Stimulated activated CD4-positive, alpha-beta T cell treated with anti-CD3 and anti-CD28 coated beads, Interleukin-1b, Interleukin-23, amount 100 ng/mL, for 24 hours (primary cell): Measurements from ENCODE around the gene ADAMTSL3.

ENCODE experiments used
- DNase-seq, 4 experiments: peaks; one replicate each; pipeline ENCODE4 v3.0.0-alpha.2; 2020; ENCODE audit warnings: low read depth in 4 of 4, low spot score in 1 of 4

The ADAMTSL3 gene

DNA sequence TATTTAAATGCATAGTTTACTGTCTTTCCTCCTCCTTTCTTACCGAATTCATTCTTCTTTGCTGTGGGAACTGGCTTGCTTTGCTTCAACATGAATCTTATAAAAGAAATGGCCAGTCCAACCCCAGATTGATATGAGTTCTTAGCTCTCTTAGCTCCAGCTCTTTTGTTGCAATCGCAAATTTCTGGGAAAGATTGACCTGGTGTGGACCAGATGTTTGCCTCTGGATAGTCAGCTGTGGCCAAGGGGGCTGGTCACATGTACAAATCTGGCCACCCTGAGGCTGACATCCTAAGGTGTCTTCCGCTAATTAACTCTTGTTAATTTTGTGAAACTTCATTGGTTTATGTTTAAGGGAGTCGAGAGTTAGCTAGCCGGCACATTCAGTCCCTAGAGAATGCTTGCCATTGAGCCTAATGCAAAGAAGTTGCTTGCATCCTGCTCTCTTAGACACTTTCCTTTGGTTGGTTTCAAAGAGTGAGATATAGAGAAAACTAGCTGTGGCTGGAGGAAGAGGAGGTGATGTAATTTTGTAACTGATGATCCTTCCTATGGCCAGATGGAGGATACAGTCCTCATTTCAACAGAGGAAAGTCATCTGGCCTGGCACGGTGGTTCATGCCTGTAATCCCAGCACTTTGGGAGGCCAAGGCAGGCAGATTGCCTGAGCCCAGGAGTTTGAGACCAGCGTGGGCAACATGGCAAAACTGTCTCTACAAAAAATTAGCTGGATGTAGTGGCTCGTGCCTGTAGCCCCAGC, 162.4 kb downstream of the ADAMTSL3 start:
- no peak for DNase-seq

DNA sequence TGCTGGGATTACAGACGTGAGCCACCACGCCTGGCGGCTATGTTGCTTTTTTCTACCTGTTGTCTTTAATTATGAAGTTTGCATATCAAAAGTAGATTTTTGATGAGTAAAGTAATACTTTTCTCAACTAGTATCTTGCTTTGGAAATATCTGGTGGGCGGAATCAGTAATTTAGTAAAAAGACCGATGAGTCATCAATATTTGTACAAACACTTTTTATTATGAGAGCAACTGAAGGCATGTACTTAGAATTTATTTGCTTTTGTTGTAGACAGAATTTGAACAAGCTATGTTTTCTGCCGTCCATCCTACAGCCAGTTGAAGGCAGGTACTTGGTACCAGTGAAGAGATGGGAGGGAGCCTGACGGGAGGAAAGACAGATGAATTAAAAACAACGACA, 164.7 kb downstream of the ADAMTSL3 start:
- DNase-seq, result no peak

DNA sequence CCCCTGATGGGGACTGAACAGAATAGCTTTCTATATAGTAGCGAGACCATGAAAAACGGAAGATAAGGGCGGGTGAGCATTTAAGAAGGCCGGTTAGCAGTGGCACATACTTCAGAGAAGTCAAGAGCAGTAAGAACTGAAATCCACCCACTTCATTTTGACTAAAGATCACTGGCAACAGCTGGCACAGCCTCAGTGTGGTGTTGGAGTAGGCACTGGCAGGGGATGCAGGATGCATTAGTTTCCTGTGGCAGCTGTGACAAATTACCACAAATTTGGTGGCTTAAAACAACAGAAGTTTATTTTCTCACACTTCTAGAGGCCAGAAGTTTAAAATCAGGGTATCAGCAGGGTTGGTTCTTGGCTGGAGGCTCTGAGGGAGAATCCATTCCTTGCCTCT, 176.5 kb downstream of the ADAMTSL3 start:
- no peak for DNase-seq

DNA sequence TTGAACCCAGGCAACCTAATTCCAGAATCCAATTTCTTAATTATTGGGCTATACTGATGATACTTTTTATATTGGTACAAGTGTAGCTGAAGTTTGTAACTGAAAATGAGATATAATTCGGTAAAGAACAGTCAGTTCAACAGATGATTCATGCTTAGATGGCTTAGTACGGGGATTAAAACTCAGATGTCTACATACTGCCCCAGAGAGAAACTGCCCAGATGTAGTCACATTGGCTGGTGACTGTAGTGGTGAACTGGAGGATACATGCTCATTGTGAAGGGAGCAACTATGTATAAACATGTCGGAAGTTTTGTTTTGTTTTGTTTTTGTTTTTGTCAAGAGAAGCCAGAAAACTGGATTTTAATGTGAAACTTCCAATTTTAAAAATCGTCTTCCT, 179.6 kb downstream of the ADAMTSL3 start:
- DNase-seq, result no peak

DNA sequence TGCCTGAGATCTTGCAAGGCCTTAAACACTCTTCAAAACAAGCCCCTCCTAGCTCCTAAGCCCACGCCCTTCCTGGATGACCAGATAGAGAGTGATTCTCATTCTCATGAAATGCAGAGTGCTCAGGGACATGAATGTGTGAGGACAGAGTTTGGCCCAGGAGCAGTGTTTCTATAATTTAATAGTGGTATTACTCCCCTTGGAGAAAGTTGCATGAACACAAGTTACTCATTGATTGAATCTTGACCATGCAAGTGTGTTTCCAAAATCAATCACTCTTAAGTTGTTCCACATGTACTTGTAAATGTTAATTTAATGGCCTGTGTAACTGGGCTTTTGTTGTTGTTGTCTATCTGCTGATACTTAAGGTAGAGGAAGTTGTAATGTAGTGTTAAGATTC, 181.6 kb downstream of the ADAMTSL3 start:
- no peak for DNase-seq

DNA sequence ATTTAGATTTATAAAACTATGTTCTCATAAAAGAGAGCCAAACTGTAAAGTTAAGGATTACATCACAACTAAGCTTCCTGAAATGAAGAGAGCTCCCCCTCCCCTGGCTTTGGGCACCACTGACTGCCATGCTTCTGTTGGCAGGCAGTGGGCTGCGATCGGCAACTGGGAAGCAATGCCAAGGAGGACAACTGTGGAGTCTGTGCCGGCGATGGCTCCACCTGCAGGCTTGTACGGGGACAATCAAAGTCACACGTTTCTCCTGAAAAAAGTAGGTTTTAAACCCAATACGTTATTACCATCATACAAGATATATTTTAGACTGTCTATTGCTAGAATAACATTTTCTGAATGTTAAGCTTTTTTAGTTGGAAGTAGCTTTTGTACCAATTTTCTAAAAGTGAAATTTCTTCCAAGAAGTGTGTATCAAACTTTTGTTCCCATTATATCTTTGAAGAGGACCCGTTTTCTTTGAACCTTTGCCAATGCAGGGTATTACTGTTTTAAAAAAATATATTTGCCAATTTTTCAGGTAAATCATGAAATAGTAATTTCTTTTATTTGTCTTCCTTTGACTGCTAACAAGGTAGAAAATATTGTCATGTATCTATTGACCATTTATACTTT, 184.1 kb downstream of the ADAMTSL3 start:
- no peak for DNase-seq

DNA sequence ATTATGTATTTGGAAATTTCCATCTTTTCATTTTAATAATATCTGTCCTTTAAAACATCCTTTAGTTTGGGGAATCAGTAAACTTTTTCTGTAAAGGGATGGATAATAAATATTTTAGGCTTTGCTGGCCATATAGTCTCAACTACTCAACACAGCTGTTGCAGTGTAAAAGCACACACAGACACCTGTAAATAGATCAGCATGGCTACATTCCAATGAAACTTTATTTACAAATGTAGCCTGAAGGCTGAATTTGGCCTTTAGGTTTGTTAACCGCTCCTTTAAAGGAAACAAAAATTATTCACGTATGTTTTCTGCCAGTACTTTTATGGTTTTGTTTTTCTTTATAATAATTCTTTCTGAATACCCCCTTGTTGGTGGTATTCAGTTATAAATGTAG, 184.8 kb downstream of the ADAMTSL3 start:
- DNase-seq, result no peak

DNA sequence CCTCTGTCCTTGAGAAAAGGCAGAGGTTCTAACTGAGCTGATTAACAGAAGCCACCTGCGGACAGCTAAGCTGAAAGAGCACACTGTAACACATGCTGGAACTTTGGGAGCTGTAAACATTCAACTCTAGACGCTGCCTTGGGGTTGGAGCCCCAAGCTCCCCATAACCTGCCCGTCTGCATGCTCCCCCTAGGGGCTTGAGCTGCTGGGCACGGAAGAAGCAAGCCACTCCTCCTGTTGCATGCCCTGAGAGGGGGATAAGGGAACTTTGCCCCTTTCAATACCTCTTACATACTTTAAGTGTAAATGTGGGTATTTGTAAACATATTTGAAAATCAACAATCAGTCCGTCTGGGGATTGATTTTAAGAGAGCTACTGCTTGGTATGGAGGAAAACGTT, 188.4 kb downstream of the ADAMTSL3 start:
- DNase-seq, result no peak

DNA sequence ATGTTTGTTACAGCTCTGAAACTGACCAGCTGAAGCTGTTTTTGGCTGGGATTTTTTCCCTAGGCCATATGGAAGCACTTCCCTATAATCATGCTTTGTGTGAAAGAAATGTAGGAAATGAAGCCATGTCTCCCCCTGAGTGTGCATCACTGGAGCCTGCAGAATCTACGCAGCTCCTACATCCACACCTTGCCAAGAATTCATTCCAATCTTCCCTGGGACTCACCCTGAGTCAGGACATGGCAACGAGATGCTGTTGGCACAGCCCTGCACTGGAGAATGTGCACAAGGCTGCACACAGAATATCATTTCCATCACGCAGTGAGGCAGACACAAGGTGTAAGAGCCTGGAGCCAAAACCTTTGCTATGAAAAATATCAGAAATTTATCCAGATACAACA, 189.5 kb downstream of the ADAMTSL3 start:
- DNase-seq, result no peak

DNA sequence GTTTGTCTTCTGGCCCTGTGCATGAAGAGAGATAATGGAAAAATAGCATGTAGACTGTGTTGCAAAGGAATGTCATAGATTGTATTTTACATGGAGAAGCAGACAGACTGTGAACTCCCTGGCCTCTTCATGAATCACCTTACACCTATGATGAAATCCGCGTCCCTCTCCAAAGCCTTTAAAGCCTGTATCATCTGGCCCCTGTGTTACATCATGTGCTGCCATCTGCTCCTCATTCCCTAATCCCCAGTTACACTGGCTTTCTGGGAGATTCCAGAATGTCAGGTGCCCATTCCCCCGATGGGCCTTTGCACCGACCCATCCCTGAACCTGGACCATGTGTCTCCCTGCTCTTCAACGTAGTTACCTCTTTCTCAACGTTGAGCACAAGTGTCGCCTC, 190.8 kb downstream of the ADAMTSL3 start:
- DNase-seq, result no peak

DNA sequence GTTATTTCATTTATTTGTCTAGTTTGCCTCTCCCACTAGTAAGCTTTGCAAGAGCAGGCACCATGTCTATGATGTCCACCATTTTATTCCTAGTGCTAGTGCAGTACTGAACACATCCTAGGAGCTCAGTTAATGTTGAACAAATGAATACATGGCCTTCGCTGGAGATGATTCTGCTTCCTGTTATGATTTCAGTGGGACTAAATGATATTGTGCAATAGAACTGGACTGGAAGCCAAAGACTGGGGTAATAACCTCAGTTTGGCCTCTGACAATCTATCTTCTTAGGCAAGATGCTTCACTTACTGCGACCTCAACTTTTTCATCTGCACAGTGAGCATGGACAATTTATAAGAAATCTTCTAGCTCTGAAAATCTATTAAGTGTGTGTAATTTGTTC, 191.3 kb downstream of the ADAMTSL3 start:
- no peak for DNase-seq

DNA sequence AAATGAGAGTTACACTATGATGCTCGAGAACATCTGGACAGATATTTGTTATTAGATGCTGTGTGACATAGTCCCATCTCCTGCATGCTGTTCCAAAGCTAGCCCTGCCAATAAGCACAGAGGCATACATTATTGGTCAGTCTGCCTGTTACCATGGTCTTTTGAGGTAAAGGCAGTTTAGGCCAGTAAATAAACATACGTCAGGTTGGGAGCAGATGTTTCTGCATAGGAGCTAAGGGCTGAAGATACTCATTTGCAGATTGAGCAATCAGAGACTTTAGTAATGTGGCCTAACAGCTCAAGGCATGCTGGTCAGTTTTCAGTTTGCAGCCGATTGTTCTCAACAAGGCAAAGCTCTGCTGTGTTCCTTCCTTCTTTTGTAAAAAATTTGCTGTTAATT, 192.9 kb downstream of the ADAMTSL3 start:
- no peak for DNase-seq

DNA sequence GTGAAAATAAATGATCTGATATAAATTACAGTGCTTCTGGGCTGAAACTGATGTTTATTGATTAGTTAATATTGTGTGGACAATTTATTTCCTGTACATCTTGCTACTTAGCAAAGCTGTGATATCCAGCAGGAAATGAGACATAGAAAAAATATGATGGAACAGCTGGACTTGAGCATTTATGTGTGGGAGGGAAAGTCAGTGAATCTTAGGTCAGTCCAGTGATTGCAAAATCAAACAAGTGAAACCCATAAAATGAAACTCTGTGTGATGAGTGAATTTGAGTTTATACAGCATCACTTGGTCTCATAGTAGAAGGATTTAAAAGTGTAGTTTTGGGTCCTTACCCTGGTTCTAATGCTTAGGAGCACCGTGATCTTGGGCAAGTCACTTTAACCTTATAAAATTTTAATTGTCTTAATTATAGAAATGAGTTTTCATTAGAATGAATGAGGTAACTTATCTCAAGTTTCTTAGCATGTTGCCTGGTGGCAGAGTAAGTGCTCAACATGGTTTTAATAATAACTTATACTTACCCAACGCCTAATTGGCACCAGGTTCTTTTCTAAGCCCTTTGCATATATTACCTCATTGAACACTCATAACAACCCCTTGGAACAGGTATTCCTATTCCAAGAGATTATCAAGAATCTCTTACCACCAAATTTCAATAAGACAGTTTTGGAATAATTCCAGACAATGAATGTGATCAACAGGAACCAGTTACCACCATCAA, 194.6 kb downstream of the ADAMTSL3 start:
- no peak for DNase-seq

DNA sequence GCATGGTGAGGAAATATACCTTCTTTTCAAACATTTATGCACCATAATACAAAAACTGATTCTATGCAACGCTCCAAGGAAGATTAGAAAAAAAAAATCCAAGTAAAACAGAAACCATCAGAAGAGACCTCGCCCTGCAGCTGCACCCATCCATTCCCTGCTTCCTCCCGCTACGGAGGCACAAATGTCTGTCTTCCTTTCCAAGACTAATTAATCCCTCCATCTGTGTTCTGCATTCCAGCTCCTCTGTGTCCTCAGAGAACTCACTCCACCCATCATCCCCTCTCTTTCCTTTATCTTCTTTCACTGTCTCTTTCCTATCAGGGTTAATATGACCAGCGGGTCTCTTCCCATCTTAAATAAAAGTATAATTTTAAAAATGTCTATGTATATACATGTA, 196.1 kb downstream of the ADAMTSL3 start:
- DNase-seq, result no peak

DNA sequence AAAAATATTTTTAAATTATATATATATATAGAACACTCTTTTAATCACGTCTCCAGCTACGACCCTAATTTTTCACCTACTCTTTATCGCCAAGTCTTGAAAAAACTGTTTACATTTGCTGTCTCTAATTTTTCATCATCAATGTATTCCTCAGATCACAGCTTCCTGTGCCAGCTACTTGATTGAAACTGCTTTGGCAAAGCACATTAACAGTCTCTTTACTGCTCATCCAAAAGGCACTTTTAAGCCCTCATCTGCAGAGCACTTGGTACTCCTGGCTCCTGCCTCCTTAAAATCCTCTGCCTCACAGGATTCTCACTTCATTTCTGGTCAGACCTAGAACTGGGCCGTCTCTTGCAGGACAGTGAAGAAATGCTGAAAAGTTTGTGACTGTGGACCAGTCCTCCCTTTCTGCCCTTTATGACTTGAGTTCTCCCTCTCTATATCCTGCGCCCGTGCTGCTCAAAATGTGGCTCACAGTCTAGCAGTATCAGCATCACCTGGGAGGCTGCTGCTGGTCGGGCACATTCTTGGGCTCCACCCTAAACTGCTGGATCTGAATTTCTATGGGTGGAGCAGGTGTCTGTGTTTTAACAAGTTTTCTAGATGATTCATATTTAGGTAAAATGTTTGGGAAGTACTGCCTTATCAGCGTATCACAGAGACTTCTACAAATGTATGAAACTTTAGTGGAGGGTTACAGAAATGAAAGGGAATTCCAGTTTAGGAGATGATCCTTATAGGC, 196.8 kb downstream of the ADAMTSL3 start:
- no peak for DNase-seq

DNA sequence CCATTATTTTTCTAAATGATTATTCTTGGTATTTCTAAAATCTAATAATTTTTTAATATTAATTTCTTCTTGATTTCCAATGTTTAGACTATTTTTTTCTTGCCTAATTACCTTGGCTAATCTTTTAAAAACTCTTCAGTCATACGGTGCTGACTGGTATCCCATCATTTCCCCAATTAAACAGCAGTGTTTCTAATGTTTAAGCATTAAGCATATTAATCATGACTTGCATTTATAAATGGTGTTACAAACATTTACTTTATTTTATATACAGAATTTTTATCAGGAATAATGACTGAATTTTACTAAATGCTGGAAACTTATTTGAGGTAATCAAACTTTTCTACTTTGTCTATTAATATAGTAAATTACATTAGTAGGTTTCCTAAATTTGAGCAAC, 199.3 kb downstream of the ADAMTSL3 start:
- DNase-seq, result no peak

DNA sequence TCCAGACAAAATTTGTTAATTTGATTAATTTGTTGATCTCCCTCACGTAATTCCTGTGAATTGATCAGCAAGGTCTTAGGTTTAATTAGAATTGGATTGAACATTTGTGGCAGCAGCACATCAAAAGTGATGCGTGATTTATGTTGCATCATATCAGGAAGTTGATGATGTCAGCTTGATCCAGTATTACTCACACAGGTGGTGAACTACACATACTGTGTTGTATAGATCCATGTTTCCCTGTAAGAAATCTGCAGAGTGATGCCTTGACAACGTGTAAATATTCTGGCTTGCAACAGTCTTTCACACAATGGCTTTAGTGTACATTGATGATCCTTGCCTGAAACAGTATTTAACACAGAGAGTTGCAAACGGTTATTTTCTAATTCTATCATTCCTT, 200.4 kb downstream of the ADAMTSL3 start:
- no peak for DNase-seq

DNA sequence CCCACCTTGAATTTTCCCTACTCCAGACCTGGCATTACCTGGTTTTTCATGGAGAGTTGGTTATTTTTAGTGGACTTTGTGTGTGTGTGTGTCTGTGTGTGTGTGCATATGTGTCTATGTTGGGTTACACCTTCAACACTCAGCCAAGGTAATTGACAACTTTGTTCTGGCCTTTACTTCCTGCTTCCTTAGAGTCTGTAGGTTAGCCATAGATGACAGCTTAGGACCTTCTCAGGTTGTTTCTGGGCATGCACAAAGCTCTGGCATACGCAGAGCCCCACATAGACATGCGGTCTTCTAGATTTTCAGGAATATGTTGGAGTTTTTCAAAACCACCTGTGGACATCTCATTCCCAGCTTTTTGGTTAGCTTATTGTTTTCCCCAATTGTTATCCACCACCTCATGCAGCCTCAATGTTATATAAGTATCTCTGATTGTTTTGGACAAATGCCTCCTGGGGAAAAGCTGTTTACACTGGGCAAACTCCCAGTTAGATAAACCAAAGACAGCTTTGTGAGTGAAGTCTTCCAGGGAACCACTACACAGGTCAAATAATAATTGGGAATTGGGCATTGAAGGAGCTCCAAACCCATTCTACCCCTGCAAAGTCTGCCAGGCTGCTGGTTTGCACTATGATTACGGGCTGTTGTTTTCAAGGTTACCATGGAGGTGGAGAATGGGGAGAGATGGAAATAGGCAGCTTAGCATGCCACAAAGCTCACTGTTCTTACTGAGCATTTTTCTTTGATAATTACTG, 201.2 kb downstream of the ADAMTSL3 start:
- no peak for DNase-seq

DNA sequence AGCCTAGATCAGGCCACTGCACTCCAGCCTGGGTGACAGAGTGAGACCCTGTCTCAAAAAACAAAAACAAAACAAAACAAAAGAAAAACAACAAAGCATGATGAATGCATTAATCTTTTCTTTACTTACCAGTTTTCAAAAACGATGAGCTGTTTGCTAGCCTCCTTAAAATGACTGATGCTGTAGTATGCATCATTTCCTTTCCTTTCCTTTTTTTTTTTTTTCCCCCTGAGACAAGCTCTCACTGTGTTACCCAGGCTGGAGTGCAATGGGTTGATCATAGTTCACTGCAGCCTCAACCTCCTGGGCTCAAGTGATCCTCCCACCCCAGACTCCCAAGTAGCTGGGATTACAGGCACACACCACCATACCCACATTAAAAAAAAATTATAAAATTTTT, 202.0 kb downstream of the ADAMTSL3 start:
- DNase-seq, result no peak

DNA sequence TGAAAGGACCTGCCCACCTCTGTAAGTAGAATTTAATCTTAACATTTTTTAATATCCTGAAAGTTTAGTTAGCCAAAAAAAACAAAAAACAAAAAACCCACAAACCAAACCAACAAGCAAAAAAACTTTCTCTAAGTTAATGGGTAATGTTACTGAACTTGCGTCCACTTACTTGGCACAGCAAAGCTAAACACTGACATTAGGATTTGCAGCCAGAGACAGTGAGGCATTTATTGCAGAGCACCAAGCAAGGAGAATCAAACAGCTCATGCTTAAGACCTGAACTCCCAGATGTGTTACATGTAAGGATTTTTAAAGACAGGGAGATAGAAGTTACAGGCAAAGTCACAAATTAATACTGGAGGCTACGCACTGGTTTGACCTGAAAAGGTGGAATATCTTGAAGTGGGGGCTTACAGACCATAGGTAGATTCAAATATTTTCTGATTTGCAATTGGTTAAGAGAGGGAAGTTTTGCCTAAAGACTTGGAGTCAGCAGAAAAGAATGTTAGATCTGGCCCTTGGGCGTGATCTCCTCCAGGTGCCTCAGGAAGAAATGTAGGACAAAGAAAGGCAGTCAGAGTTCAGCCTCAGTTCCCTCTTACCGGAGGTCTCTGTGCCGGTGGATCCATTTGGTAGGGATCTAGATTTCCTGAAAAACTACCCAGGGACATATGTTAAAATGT, 205.0 kb downstream of the ADAMTSL3 start:
- no peak for DNase-seq
